ENCODE results near the gene JAG1. TPM values are rescaled to one million over a fixed set of nuclear protein-coding genes. Genes with fewer than 3 reads are reported as not detected.

The JAG1 gene
- total RNA-seq, 2 experiments from 2014 or later: 0.28 to 0.89 TPM

DNA sequence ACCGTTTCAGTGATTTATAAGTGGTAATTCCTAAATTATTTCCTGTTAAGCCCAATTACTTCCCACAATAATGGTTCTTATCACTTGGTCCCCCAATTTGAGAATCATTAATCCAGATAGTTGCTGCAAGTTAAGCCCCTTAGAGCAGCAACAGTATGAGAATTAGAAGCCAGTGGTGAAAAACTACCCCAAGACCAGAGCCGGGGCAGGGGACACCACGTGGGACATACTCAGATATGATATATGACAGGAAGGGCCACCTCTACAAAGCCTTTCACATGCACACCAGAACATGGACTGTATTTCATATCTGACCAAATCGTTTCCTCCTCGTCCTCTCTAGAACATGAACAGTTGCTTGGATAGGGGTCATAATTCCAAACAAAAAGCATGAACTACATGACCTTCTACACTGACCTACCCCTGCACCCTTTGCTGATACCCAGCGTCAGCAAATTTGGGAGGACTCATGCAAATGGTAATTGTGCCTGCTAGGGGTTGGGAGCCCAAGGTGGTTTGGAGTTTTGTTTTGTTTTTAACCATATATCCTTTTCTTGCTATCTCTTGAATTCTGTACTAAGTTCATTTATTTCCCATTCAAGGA lies 3.9 kb downstream of the JAG1 start:
- POLR2A ChIA-PET: no interaction called here
- Mint-ChIP-seq H3K27me3 (peaks cover 27% of the 10 kb centered on the region), H3K9me3 (no peaks in the 10 kb centered on the region), H3K4me1 (peaks cover 16% of the 10 kb centered on the region), H3K4me3 (no peak overlapping the region), H3K27ac (no peak overlapping the region), H3K36me3 (no peaks in the 10 kb centered on the region)
- ATAC-seq (ENCODE audit: low read depth) (no peak), DNase-seq (no peak)

- DNase-seq: no peak
- H3K4me1 Mint-ChIP-seq: peaks cover 14% of the 10 kb centered on the region
- H3K27ac Mint-ChIP-seq: no peak overlapping the region
- peaks cover 23% of the 10 kb centered on the region for H3K27me3 Mint-ChIP-seq
- H3K4me3 Mint-ChIP-seq: no peak overlapping the region
- H3K36me3 Mint-ChIP-seq: no peaks in the 10 kb centered on the region
- ATAC-seq (ENCODE audit: low read depth): no peak
- POLR2A ChIA-PET: no interaction called here
- no peaks in the 10 kb centered on the region for H3K9me3 Mint-ChIP-seq
Measured at GRCh38 chr20:10668677-10669368, 5.0 kb downstream of the JAG1 start.

GRCh38 chr20:10667560-10668167 lies 6.1 kb downstream of the JAG1 start:
- Mint-ChIP-seq H3K4me1 (peaks cover 10% of the 10 kb centered on the region), H3K27ac (no peak overlapping the region)
- ATAC-seq (ENCODE audit: low read depth): no peak

GRCh38 chr20:10667077-10667401 lies 6.8 kb downstream of the JAG1 start:
- DNase-seq: no peak
- ATAC-seq (ENCODE audit: low read depth): no peak
- H3K27me3 Mint-ChIP-seq: peaks cover 17% of the 10 kb centered on the region
- no peaks in the 10 kb centered on the region for H3K36me3 Mint-ChIP-seq
- no peak overlapping the region for H3K27ac Mint-ChIP-seq
- POLR2A ChIA-PET: no interaction called here
- H3K4me3 Mint-ChIP-seq: no peak overlapping the region
- peaks cover 5% of the 10 kb centered on the region for H3K4me1 Mint-ChIP-seq
- no peaks in the 10 kb centered on the region for H3K9me3 Mint-ChIP-seq

More at GRCh38 chr20:10667560-10668167, 6.1 kb downstream of the JAG1 start:
- no peaks in the 10 kb centered on the region for H3K36me3 Mint-ChIP-seq
- POLR2A ChIA-PET: no interaction called here
- no peak for DNase-seq
- H3K4me3 Mint-ChIP-seq: no peak overlapping the region
- H3K9me3 Mint-ChIP-seq: no peaks in the 10 kb centered on the region
- H3K27me3 Mint-ChIP-seq: peaks cover 17% of the 10 kb centered on the region

DNA sequence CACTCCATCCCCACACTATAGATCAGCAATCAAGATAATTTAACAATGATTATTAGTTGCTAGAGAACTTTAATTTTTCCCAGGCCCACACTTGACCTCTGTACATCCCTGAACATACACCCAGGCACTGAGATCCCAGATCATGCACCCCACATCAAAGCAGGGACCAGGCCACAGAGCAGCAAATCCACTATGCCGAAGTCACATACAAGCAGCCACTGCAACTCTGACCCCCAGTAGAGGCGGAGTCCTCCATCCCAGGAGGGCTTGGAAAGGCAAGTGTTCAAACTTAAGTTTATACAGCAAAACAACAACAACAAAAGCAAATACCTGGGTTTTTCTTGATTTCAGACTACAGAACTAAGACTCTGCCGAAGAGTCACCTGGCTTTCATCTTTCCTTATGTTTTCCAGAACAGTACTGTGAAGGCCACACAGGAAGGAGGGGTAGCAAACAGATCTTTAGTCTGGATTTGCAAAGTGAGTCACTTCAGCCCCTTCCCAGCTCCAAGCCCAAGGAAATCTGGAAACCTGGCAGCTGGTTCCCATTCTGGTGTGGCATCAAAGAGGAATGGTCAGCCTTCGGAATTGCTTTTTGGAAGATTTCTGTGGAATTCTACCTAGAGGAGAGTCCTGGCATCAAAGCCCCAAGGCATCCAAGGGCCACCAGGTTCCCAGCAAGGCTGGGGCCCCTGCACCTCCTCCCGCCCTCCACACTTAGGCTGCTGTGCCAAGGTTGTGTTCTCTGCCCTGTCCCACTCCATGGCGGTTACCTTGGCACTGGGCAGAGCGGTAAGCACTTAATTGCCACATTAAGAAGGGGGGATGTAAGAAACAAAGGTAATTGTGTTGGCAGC lies 7.3 kb downstream of the JAG1 start:
- Mint-ChIP-seq H3K36me3 (peaks cover 2% of the 10 kb centered on the region), H3K4me3 (no peak overlapping the region), H3K9me3 (no peaks in the 10 kb centered on the region), H3K4me1 (peaks cover 3% of the 10 kb centered on the region), H3K27ac (no peak overlapping the region), H3K27me3 (peaks cover 20% of the 10 kb centered on the region)
- POLR2A ChIA-PET: no interaction called here
- no peak for DNase-seq
- no peak for ATAC-seq (ENCODE audit: low read depth)

- POLR2A ChIA-PET: no interaction called here
- Mint-ChIP-seq H3K4me3 (no peak overlapping the region), H3K9me3 (no peaks in the 10 kb centered on the region), H3K4me1 (no peaks in the 10 kb centered on the region), H3K36me3 (peaks cover 3% of the 10 kb centered on the region), H3K27ac (no peak overlapping the region), H3K27me3 (peaks cover 13% of the 10 kb centered on the region)
- ATAC-seq (ENCODE audit: low read depth) (no peak), DNase-seq (no peak)
Measured at GRCh38 chr20:10665791-10666190, 8.0 kb downstream of the JAG1 start.

DNA sequence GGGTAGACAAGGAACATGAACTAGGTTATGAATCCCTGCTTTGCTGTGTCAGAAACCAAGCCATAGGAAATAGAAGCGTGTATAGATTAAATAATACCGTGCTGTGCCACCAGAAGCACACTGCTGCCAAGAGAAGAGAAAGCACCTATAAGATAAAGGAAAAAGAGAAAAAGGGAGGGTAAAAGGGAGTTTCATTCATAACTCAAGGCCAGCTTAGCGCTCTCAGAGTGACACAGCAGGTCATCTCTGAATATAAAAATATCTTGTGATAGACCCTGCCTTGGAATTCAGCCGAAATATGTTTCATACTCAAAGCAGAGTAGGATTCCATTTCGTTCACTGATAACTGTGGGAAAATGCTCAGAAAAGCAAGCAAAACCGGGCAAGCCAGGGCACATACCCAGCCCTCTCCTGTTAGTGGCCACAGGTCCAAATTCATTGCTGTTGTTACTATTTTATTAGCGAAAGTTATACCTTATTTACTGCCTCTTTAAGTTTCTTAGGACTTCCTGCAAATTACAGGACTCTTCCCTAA lies 8.7 kb downstream of the JAG1 start:
- no peak overlapping the region for H3K4me3 Mint-ChIP-seq

GRCh38 chr20:10663756-10664155 lies 10.0 kb downstream of the JAG1 start:
- POLR2A ChIA-PET: no interaction called here
- H3K27ac Mint-ChIP-seq: no peak overlapping the region
- H3K4me1 Mint-ChIP-seq: no peaks in the 10 kb centered on the region
- peaks cover 3% of the 10 kb centered on the region for H3K36me3 Mint-ChIP-seq
- no peaks in the 10 kb centered on the region for H3K9me3 Mint-ChIP-seq
- DNase-seq (no peak), ATAC-seq (ENCODE audit: low read depth) (no peak)
- H3K4me3 Mint-ChIP-seq: no peak overlapping the region
- H3K27me3 Mint-ChIP-seq: peaks cover 14% of the 10 kb centered on the region

More for the DNA sequence above, 8.7 kb downstream of the JAG1 start:
- Mint-ChIP-seq H3K4me1 (no peaks in the 10 kb centered on the region), H3K27me3 (peaks cover 13% of the 10 kb centered on the region), H3K27ac (no peak overlapping the region), H3K9me3 (no peaks in the 10 kb centered on the region), H3K36me3 (peaks cover 3% of the 10 kb centered on the region)
- POLR2A ChIA-PET: no interaction called here
- no peak for DNase-seq
- no peak for ATAC-seq (ENCODE audit: low read depth)

- POLR2A ChIA-PET: no interaction called here
- Mint-ChIP-seq H3K27me3 (peaks cover 14% of the 10 kb centered on the region), H3K27ac (no peak overlapping the region), H3K4me1 (no peaks in the 10 kb centered on the region), H3K36me3 (peaks cover 3% of the 10 kb centered on the region), H3K9me3 (no peaks in the 10 kb centered on the region), H3K4me3 (no peak overlapping the region)
- ATAC-seq (ENCODE audit: low read depth): no peak
- no peak for DNase-seq
Measured at GRCh38 chr20:10662661-10663458, 10.9 kb downstream of the JAG1 start.

- no peak overlapping the region for H3K4me3 Mint-ChIP-seq
- ATAC-seq (ENCODE audit: low read depth) (no peak), DNase-seq (no peak)
- H3K9me3 Mint-ChIP-seq: no peaks in the 10 kb centered on the region
- H3K36me3 Mint-ChIP-seq: peaks cover 3% of the 10 kb centered on the region
- H3K27me3 Mint-ChIP-seq: peaks cover 14% of the 10 kb centered on the region
- no peaks in the 10 kb centered on the region for H3K4me1 Mint-ChIP-seq
- POLR2A ChIA-PET: no interaction called here
- no peak overlapping the region for H3K27ac Mint-ChIP-seq
Measured at GRCh38 chr20:10662151-10662550, 11.6 kb downstream of the JAG1 start.

- Mint-ChIP-seq H3K9me3 (no peaks in the 10 kb centered on the region), H3K36me3 (peaks cover 3% of the 10 kb centered on the region), H3K4me1 (no peaks in the 10 kb centered on the region), H3K4me3 (no peak overlapping the region), H3K27me3 (peaks cover 14% of the 10 kb centered on the region), H3K27ac (no peak overlapping the region)
- POLR2A ChIA-PET: no interaction called here
- no peak for DNase-seq
- ATAC-seq (ENCODE audit: low read depth): no peak
Measured at GRCh38 chr20:10661261-10661660, 12.5 kb downstream of the JAG1 start.

DNA sequence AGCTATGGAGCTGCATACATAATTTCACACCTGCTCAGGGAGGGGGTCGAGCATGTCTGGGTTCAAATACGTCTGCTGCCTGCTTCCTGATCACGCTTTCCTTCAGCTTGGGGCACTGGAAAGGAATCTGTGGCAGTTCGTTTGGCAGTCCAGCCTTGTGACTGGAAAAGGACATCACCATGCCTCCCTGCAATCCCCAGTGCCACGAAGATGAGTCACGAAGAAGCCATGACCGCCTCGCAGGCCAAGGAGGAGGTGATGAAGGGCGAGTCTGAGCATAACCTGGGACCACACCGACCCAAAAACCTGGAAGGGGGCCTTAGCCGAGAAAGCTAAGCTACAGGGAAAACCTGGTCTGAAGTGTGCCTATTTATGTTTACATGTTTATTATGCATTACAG lies 13.1 kb downstream of the JAG1 start:
- Mint-ChIP-seq H3K27ac (no peak overlapping the region), H3K4me3 (no peak overlapping the region), H3K4me1 (no peaks in the 10 kb centered on the region), H3K27me3 (peaks cover 14% of the 10 kb centered on the region), H3K9me3 (no peaks in the 10 kb centered on the region), H3K36me3 (peaks cover 3% of the 10 kb centered on the region)
- POLR2A ChIA-PET: no interaction called here
- DNase-seq (no peak), ATAC-seq (ENCODE audit: low read depth) (no peak)

All from activated naive CD8-positive, alpha-beta T cell treated with anti-CD3 and anti-CD28 coated beads, Interleukin-2, amount 10 ng/mL, durations not matched to agents 7 days and 5 days (primary cell).